Neutrophil (primary cell): ENCODE measurements around the gene LRRC4C.

Source experiments
- H3K27ac ChIP-seq: fragments of 200-600 bp; sonication (generic); 2 replicates; pipeline ENCODE4 v1.5.1; 2016; ENCODE audit warnings: mild to moderate bottlenecking, moderate library complexity
- H3K27me3 ChIP-seq: fragments of 200-600 bp; sonication (generic); 2 replicates; pipeline ENCODE4 v1.6.0; 2016; ENCODE audit warnings: mild to moderate bottlenecking
- H3K36me3 ChIP-seq: fragments of 200-600 bp; sonication (generic); 2 replicates; pipeline ENCODE4 v1.5.1; 2017
- H3K4me1 ChIP-seq, 2 experiments: fragments of 200-600 bp in 1 of 2; sonication (generic) in 1 of 2; 1 replicate in 1 of 2; 2 replicates in 1 of 2; pipeline versions ENCODE4 v1.5.1 to v1.6.1; 2013 to 2016; ENCODE audit warnings: low read depth in 1 of 2, low read length in 1 of 2, mild to moderate bottlenecking in 1 of 2, moderate library complexity in 1 of 2; ENCODE audit not compliant: control insufficient read depth in 1 of 2, insufficient read depth in 1 of 2
- H3K4me3 ChIP-seq, 2 experiments: fragments of 200-600 bp in 1 of 2; sonication (generic) in 1 of 2; 1 replicate in 1 of 2; 2 replicates in 1 of 2; pipeline ENCODE4 v1.5.1; 2013 to 2016; ENCODE audit warnings: low read depth in 1 of 2, low read length in 1 of 2, mild to moderate bottlenecking in 1 of 2, moderate library complexity in 1 of 2
- H3K9me3 ChIP-seq: fragments of 200-600 bp; sonication (generic); 2 replicates; pipeline ENCODE4 v1.5.1; 2016
- CTCF ChIP-seq: fragments of 200-600 bp; sonication (generic); IDR thresholded peaks from 2 replicates; pipeline ENCODE4 v1.5.1; 2016; ENCODE audit warnings: antibody characterized with exemption

LRRC4C gene

GRCh38 chr11:40376331-40376730 is 1083.1 kb downstream of the LRRC4C start:
- Histone ChIP-seq H3K36me3 (no peaks in the 10 kb centered on the region), H3K4me3 (no peak overlapping the region), H3K4me1 (no peaks in the 10 kb centered on the region), H3K27me3 (no peaks in the 10 kb centered on the region), H3K27ac (no peak overlapping the region), H3K9me3 (no peaks in the 10 kb centered on the region)
- TF ChIP-seq CTCF = no peak

DNA sequence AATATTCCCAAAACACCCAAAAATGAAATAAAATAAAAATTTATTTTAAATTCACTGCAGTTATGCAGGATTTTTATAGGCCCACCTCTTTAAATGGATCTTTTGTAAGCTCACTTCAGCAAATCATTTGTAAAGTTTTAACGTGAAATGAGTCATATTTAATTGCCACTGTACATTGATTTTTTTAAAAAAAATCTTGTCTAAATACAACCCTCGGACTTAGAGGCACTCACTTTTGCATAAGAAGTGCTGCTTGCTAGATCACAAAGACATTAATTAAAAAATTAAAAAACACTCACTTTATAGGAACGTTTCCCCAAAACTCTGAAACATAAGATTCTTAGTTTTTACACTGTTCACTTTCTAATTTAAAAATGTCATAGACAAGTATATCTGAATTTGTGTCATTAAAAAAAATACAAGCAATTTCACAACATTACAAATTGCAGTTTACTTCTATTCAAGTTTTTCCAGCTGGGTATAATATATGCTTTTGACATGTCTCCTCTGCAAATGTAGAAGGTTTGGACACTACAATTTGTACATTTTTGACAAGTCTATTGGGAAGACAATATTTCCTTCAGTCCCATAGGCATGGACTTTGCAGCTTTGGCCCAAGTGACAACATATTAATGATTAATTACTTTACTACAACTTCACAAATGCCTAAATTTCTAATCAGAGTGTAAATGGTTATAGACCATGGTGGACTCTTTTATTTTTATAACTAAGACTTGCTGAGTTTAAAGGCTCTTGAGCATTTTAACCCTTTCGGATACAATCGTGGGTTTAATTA is 1088.4 kb downstream of the LRRC4C start:
- H3K4me3 ChIP-seq = no peak overlapping the region
- no peaks in the 10 kb centered on the region for H3K4me1 ChIP-seq
- no peak overlapping the region for H3K27ac ChIP-seq
- no peaks in the 10 kb centered on the region for H3K27me3 ChIP-seq
- H3K9me3 ChIP-seq = no peaks in the 10 kb centered on the region
- TF ChIP-seq CTCF = no peak
- no peaks in the 10 kb centered on the region for H3K36me3 ChIP-seq

DNA sequence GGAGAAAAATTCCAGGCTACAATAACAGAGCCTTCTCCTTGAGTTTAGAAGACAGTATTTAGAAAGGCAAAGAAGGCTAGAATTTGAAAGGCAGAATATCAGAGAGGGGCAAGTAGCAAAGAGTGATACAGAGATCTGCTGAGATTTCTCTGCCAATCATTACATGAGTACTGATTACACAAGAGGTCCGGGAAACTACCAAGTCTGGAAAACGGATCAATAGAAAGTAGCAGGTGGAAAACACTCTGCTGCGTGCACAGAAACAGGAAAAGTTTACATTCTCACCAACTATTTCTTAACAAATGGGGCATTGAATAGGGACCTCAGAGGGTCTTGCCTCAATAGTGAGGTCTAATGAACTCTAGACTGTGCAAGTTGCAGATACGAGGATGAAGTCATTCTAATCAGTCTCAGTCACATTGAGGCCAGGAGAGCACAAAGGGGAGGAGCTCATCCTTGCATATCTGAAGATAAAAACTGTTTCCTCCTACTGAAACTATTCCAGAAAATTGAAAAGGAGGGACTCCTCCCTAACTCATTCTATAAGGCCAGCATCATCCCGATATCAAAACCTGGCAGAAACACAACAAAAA is 1099.2 kb downstream of the LRRC4C start:
- no peaks in the 10 kb centered on the region for H3K27me3 ChIP-seq
- no peaks in the 10 kb centered on the region for H3K4me1 ChIP-seq

DNA sequence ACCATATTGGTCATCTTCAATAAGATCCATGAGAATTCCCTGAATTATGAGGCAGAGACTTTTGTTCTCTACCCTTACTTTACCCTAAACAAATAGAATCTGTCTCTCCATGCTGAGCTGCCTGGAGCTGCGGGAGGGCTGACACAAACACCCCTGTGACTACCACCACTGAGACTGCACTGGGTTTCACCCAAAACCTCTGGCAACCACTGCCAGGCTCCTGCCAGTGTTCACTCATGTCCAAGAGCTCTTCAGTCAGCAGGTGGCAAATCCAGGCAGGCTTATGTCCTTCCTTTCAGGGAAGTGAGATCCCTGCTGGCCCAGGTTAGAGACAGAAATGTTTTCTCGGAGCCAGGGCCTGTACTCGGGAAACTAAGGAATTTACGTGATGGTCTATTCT is 1105.3 kb downstream of the LRRC4C start:
- Histone ChIP-seq H3K27me3 (no peaks in the 10 kb centered on the region), H3K4me3 (no peak overlapping the region), H3K36me3 (no peaks in the 10 kb centered on the region), H3K9me3 (no peaks in the 10 kb centered on the region), H3K4me1 (no peaks in the 10 kb centered on the region), H3K27ac (no peak overlapping the region)
- TF ChIP-seq CTCF = no peak

More for the DNA sequence above, 1099.2 kb downstream of the LRRC4C start:
- Histone ChIP-seq H3K4me3 (no peak overlapping the region), H3K27ac (no peak overlapping the region), H3K9me3 (no peaks in the 10 kb centered on the region), H3K36me3 (no peaks in the 10 kb centered on the region)
- no peak for TF ChIP-seq CTCF

DNA sequence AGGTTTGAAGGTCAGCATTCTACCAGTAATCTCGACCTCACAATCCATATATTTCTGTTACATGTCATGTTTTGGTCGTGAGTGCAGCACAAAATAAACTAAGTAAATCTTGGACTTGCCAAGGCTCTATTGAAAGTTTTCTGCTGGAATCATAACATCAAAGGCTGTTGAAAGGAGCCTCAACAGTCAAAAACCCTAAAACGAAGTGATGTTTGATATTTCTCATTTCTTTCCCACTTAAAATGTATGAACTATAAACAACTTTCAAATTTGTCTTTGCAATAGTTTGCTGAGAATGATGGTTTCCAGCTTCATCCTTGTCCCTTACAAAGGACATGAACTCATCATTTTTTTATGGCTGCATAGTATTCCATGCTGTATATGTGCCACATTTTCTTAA is 1118.5 kb downstream of the LRRC4C start:
- Histone ChIP-seq H3K9me3 (no peaks in the 10 kb centered on the region), H3K4me1 (no peaks in the 10 kb centered on the region), H3K4me3 (no peak overlapping the region), H3K27me3 (no peaks in the 10 kb centered on the region), H3K36me3 (no peaks in the 10 kb centered on the region), H3K27ac (no peak overlapping the region)
- TF ChIP-seq CTCF = no peak
